ENCODE measurements around the gene LIX1.
"Not testable (repeated sequence)": the region's sequence is repeated elsewhere in the genome, so short reads cannot be mapped to it uniquely, and the experiment has no call there.

The LIX1 gene

GRCh38 chr5:97142521-97143254 is at the start of gene LIX1:
Gene LIX1 (minus strand): TSS chr5:97142611. CDS start chr5:97142576, 35 bp downstream.
- no peak for DNase-seq (ENCODE audit: low read depth)

GRCh38 chr5:97191893-97192292 is 49.5 kb upstream of the LIX1 start:
- DNase-seq (ENCODE audit: low read depth), result no peak

GRCh38 chr5:97189523-97189922 is 47.1 kb upstream of the LIX1 start:
- not testable (repeated sequence) for DNase-seq (ENCODE audit: low read depth)

- DNase-seq (ENCODE audit: low read depth), result no peak
These were observed 41.5 kb upstream of the LIX1 start for GRCh38 chr5:97183930-97184213.

- peak; percentile 92 for DNase-seq (ENCODE audit: low read depth)
These were observed 40.9 kb upstream of the LIX1 start, which contains the start of gene RIOK2 for GRCh38 chr5:97183100-97183929. Gene RIOK2 (minus strand): TSS chr5:97183247. CDS start chr5:97183191, 56 bp downstream.

GRCh38 chr5:97182571-97183099 is 40.2 kb upstream of the LIX1 start:
- no peak for DNase-seq (ENCODE audit: low read depth)

GRCh38 chr5:97181856-97182545 is 39.6 kb upstream of the LIX1 start:
- no peak for DNase-seq (ENCODE audit: low read depth)

- not testable (repeated sequence) for DNase-seq (ENCODE audit: low read depth)
These were observed 37.0 kb upstream of the LIX1 start for GRCh38 chr5:97179457-97179856.

- DNase-seq (ENCODE audit: low read depth), result no peak
These were observed 29.8 kb upstream of the LIX1 start for GRCh38 chr5:97172227-97172626.

- no peak for DNase-seq (ENCODE audit: low read depth)
These were observed 29.3 kb upstream of the LIX1 start for GRCh38 chr5:97171703-97172102.

GRCh38 chr5:97167435-97167834 is 25.0 kb upstream of the LIX1 start:
- no peak for DNase-seq (ENCODE audit: low read depth)

- no peak for DNase-seq (ENCODE audit: low read depth)
These were observed 23.3 kb upstream of the LIX1 start for GRCh38 chr5:97165726-97166125.

GRCh38 chr5:97164846-97165245 is 22.4 kb upstream of the LIX1 start:
- DNase-seq (ENCODE audit: low read depth), result no peak

- DNase-seq (ENCODE audit: low read depth), result no peak
These were observed 21.4 kb upstream of the LIX1 start for GRCh38 chr5:97163790-97164285.

GRCh38 chr5:97163360-97163764 is 21.0 kb upstream of the LIX1 start:
- no peak for DNase-seq (ENCODE audit: low read depth)

GRCh38 chr5:97162045-97162444 is 19.6 kb upstream of the LIX1 start:
- DNase-seq (ENCODE audit: low read depth), result peak; percentile 24

- DNase-seq (ENCODE audit: low read depth), result no peak
These were observed 15.3 kb upstream of the LIX1 start for GRCh38 chr5:97157689-97158088.

- DNase-seq (ENCODE audit: low read depth), result no peak
These were observed 9.0 kb upstream of the LIX1 start for GRCh38 chr5:97151370-97151769.

- no peak for DNase-seq (ENCODE audit: low read depth)
These were observed 8.0 kb upstream of the LIX1 start for GRCh38 chr5:97150401-97150800.

GRCh38 chr5:97149709-97150108 is 7.3 kb upstream of the LIX1 start:
- no peak for DNase-seq (ENCODE audit: low read depth)

GRCh38 chr5:97148288-97148687 is 5.9 kb upstream of the LIX1 start:
- no peak for DNase-seq (ENCODE audit: low read depth)

GRCh38 chr5:97143704-97144103 is 1.3 kb upstream of the LIX1 start:
- DNase-seq (ENCODE audit: low read depth), result no peak

Measured in activated T-cell treated with anti-CD3 and anti-CD28 coated beads for 1 hour (primary cell).